PC-3 (cell line): Measurements from ENCODE around the gene MRTFA. TPM values are rescaled to one million over a fixed set of nuclear protein-coding genes. Genes with fewer than 3 reads are reported as not detected.

ENCODE experiments used
- ATAC-seq: fragments of 200-7000 bp; cut with Tn5 transposase; 2 replicates; pipeline ENCODE4 v1.9.1; 2020; ENCODE audit warnings: mild to moderate bottlenecking, moderate library complexity
- BruUV-seq: library from RNA; stranded (reverse); fragments of 400-500 nt; replicated peaks from 2 replicates; lab custom pipeline; 2021; lab: Mats Ljungman, UMichigan
- CTCF ChIA-PET: fragments of 300-600 bp; sonication (Branson Sonifier 250); formaldehyde crosslinking; loops from one replicate; lab custom pipeline; 2022; ENCODE audit warnings: antibody characterized with exemption; lab: Charles Lee
- POLR2A ChIA-PET: fragments of 300-600 bp; sonication (Branson Sonifier 250); formaldehyde crosslinking; loops from one replicate; lab custom pipeline; 2022; ENCODE audit warnings: antibody characterized with exemption; ENCODE audit not compliant: unreplicated experiment; lab: Charles Lee
- DNase-seq: peaks from one replicate; pipeline ENCODE4 v3.0.0-alpha.2; 2015
- H2AFZ ChIP-seq: fragments of 300-600 bp; sonication (generic); 2 replicates; pipeline ENCODE4 v1.6.0; 2016; ENCODE audit warnings: antibody characterized with exemption, low read length
- H3F3A ChIP-seq: fragments of 300-600 bp; sonication (generic); one replicate; pipeline ENCODE4 v1.6.0; 2017; ENCODE audit warnings: antibody characterized with exemption, low read length, control low read depth, mild to moderate bottlenecking; ENCODE audit not compliant: unreplicated experiment
- H3K27ac ChIP-seq: fragments of 300-600 bp; sonication (generic); 2 replicates; pipeline ENCODE4 v1.5.1; 2016; ENCODE audit warnings: mild to moderate bottlenecking, low read length
- H3K27me3 ChIP-seq: fragments of 300-600 bp; sonication (generic); 2 replicates; pipeline ENCODE4 v1.6.1; 2016; ENCODE audit warnings: low read length, mixed read lengths
- H3K36me3 ChIP-seq: fragments of 300-600 bp; sonication (generic); 2 replicates; pipeline ENCODE4 v1.6.1; 2016; ENCODE audit warnings: low read depth, mixed run types, low read length, mixed read lengths
- H3K4me1 ChIP-seq: fragments of 300-600 bp; sonication (generic); 2 replicates; pipeline ENCODE4 v1.5.1; 2016; ENCODE audit warnings: low read length; ENCODE audit not compliant: insufficient read depth
- H3K4me2 ChIP-seq: fragments of 300-600 bp; sonication (generic); 2 replicates; pipeline ENCODE4 v1.6.0; 2016; ENCODE audit warnings: low read length
- H3K4me3 ChIP-seq: fragments of 300-600 bp; sonication (generic); 2 replicates; pipeline ENCODE4 v1.5.1; 2016; ENCODE audit warnings: mild to moderate bottlenecking, low read length, mixed read lengths
- H3K79me2 ChIP-seq: fragments of 300-600 bp; sonication (generic); 2 replicates; pipeline ENCODE4 v1.6.1; 2017; ENCODE audit warnings: low read length, mixed read lengths
- H3K9ac ChIP-seq: fragments of 300-600 bp; sonication (generic); 2 replicates; pipeline ENCODE4 v1.6.0; 2016; ENCODE audit warnings: mild to moderate bottlenecking, low read length
- H3K9me2 ChIP-seq: fragments of 300-600 bp; sonication (generic); replicated peaks from 2 replicates; pipeline ENCODE4 v1.6.1; 2016; ENCODE audit warnings: mixed run types, low read length, mixed read lengths
- H3K9me3 ChIP-seq: fragments of 300-600 bp; sonication (generic); 2 replicates; pipeline ENCODE4 v1.6.1; 2016; ENCODE audit warnings: low read length, mixed read lengths
- H4K20me1 ChIP-seq: fragments of 300-600 bp; sonication (generic); 2 replicates; pipeline ENCODE4 v1.6.1; 2016; ENCODE audit warnings: low read length, mixed read lengths
- CTCF ChIP-seq: fragments of 300-600 bp; sonication (generic); conservative IDR thresholded peaks from 2 replicates; pipeline ENCODE4 v1.5.1; 2017; ENCODE audit warnings: antibody characterized with exemption, low read depth, mild to moderate bottlenecking, low read length
- EZH2 ChIP-seq: fragments of 300-600 bp; sonication (generic); IDR thresholded peaks from one replicate; pipeline ENCODE4 v1.6.1; 2017; ENCODE audit warnings: antibody characterized with exemption, mild to moderate bottlenecking, low read length; ENCODE audit not compliant: unreplicated experiment
- EZH2phosphoT487 ChIP-seq: fragments of 300-600 bp; sonication (generic); IDR thresholded peaks from 2 replicates; pipeline ENCODE4 v1.6.1; 2018; ENCODE audit warnings: mild to moderate bottlenecking, antibody characterized with exemption, low read length, borderline replicate concordance
- intact Hi-C: fragments of 100-400 bp; cut with micrococcal nuclease; formaldehyde crosslinking; loops from 2 replicates; pipeline ENCODE4 v1.9.0; 2023
- total RNA-seq: library from RNA; depleted of rRNA; stranded (reverse); fragments of >200 nt; gene quantifications from 2 replicates; pipeline ENCODE4 v1.2.3, GENCODE V29; 2014

Gene MRTFA
- total RNA-seq, 1 experiment from 2014 or later: 32.6 TPM

- peaks cover 4% of the 10 kb centered on the region; the same call in 1 of the 2 replicates for H3K36me3 ChIP-seq
- no TSS peak for BruUV-seq
- no peaks in the 10 kb centered on the region for H3K9me3 ChIP-seq
- no peaks in the 10 kb centered on the region for H3K4me1 ChIP-seq
- no peaks in the 10 kb centered on the region for H3K79me2 ChIP-seq
- H3K4me2 ChIP-seq: no peak overlapping the region
- no peaks in the 10 kb centered on the region for H4K20me1 ChIP-seq
- CTCF ChIA-PET: no interaction called here
- POLR2A ChIA-PET: no interaction called here
- H3K9me2 ChIP-seq: no peaks in the 10 kb centered on the region
- no peak overlapping the region for H3K9ac ChIP-seq
- DNase-seq (no peak), ATAC-seq (no peak)
- H3F3A ChIP-seq: no peaks in the 10 kb centered on the region
- H3K27ac ChIP-seq: no peak overlapping the region
- no peak overlapping the region for H2AFZ ChIP-seq
- H3K4me3 ChIP-seq: no peak overlapping the region
- intact Hi-C loops: no loop called here
- TF ChIP-seq EZH2: no peak
- TF ChIP-seq EZH2phosphoT487: no peak
- no peak for TF ChIP-seq CTCF
- no peaks in the 10 kb centered on the region for H3K27me3 ChIP-seq
Observed at GRCh38 chr22:40403651-40404050, 232.9 kb downstream of the MRTFA start.

- H3K9me2 ChIP-seq: no peaks in the 10 kb centered on the region
- ATAC-seq (no peak), DNase-seq (no peak)
- H3K4me3 ChIP-seq: no peak overlapping the region
- H4K20me1 ChIP-seq: no peaks in the 10 kb centered on the region
- H3K36me3 ChIP-seq: peaks cover 4% of the 10 kb centered on the region; the same call in 1 of the 2 replicates
- no peaks in the 10 kb centered on the region for H3K4me1 ChIP-seq
- TF ChIP-seq EZH2phosphoT487: no peak
- no peak for TF ChIP-seq EZH2
- no peak for TF ChIP-seq CTCF
- intact Hi-C loops: no loop called here
- ChIA-PET CTCF (no interaction called here), POLR2A (no interaction called here)
- H3K79me2 ChIP-seq: no peaks in the 10 kb centered on the region
- H3K4me2 ChIP-seq: no peak overlapping the region
- BruUV-seq: no TSS peak
- H3K27ac ChIP-seq: no peak overlapping the region
- H3K9me3 ChIP-seq: no peaks in the 10 kb centered on the region
- no peak overlapping the region for H2AFZ ChIP-seq
- H3F3A ChIP-seq: no peaks in the 10 kb centered on the region
- no peaks in the 10 kb centered on the region for H3K27me3 ChIP-seq
- no peak overlapping the region for H3K9ac ChIP-seq
Observed at GRCh38 chr22:40403141-40403540, 233.4 kb downstream of the MRTFA start.

GRCh38 chr22:40401981-40402406, 234.5 kb downstream of the MRTFA start:
- DNase-seq (no peak), ATAC-seq (no peak)
- CTCF ChIA-PET: no interaction called here
- peaks cover 7% of the 10 kb centered on the region for H3K4me1 ChIP-seq
- no peaks in the 10 kb centered on the region for H3F3A ChIP-seq
- no peaks in the 10 kb centered on the region for H4K20me1 ChIP-seq
- no TSS peak for BruUV-seq
- H3K4me2 ChIP-seq: no peak overlapping the region
- H3K36me3 ChIP-seq: peaks cover 4% of the 10 kb centered on the region; the same call in 1 of the 2 replicates
- no peaks in the 10 kb centered on the region for H3K79me2 ChIP-seq
- no peak for TF ChIP-seq EZH2phosphoT487
- TF ChIP-seq CTCF: no peak
- TF ChIP-seq EZH2: no peak
- no peak overlapping the region for H3K27ac ChIP-seq
- no peak overlapping the region for H3K9ac ChIP-seq
- POLR2A ChIA-PET: no interaction called here
- intact Hi-C loops: no loop called here
- no peaks in the 10 kb centered on the region for H3K9me2 ChIP-seq
- H3K27me3 ChIP-seq: no peaks in the 10 kb centered on the region
- H3K9me3 ChIP-seq: no peaks in the 10 kb centered on the region
- H2AFZ ChIP-seq: no peak overlapping the region
- no peak overlapping the region for H3K4me3 ChIP-seq
